Gastrocnemius medialis (tissue), 4 donors: ENCODE measurements around the gene NMRK1.

Experiments
- CTCF ChIP-seq, 5 experiments: fragments of 450-650 bp in 3 of 5; fragments of 200-600 bp in 2 of 5; sonication (generic) in 2 of 5; IDR thresholded peaks in 4 of 5; conservative IDR thresholded peaks in 1 of 5; 1 replicate in 4 of 5; 2 replicates in 1 of 5; pipeline ENCODE4 v1.5.1; 2016 to 2019; ENCODE audit warnings: antibody characterized with exemption in 5 of 5, mild to moderate bottlenecking in 3 of 5, moderate library complexity in 3 of 5
- POLR2A ChIP-seq, 2 donors: fragments of 450-650 bp; IDR thresholded peaks; one replicate each; pipeline ENCODE4 v1.6.1; 2017; ENCODE audit warnings: antibody characterized with exemption in 2 of 2, mild to moderate bottlenecking in 2 of 2, moderate library complexity in 2 of 2

DNA sequence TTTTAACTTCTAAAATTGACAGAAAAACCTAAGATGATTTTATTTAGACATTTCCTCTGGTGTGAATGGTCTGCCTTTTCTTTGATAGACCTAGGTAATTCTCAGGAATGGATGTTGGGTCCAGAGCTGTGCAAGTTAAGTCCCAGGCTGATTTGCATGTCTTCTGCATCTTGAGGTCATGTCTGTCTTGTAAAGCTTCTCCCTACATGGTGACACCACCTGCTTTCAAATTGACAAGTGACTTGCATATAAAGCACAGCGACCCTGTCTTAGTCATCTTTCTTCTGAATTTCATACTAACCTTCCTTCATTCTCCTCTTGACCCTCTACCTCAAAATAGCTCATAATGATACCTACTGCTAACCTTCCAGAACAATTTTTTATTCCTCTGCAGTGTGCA is 29.6 kb upstream of the NMRK1 start:
- TF ChIP-seq CTCF (IDR thresholded peaks at IDR 0.05 in 4 of 5, conservative IDR thresholded peaks at IDR 0.05 in 1 of 5) (no peak), POLR2A (IDR thresholded peaks at IDR 0.05) (no peak)
